ENCODE data around the gene CFAP20DC.

DNA sequence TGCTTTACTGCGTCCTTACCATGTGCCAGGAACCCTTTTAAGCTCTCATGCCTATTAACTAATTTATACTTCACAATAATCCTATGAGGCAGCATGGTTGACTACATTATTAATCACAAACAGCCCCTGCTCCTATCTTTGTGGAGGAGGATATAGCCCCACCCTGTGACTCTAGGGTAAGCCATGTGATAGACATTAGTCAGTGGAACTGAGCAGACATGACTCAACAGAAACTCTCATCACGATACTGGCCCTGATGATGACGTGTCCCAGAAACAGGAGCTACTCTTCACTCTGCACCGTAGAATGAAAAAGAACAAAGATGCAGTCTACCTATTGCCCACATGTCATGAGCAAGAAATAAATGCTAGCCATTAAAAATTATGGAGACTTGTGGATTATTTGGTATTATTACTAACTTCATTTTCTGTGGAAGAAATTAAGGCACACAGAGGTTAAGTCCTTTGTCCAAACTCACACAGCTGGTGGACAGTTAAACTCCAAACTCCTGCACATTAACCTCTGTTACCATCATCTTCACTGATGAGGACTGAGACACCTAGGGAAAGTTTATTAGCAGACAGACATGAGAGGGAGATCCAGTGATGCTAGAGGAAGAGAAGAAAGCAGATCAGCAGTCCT lies 51.2 kb downstream of the CFAP20DC start:
- TF ChIP-seq, protein P1, sequence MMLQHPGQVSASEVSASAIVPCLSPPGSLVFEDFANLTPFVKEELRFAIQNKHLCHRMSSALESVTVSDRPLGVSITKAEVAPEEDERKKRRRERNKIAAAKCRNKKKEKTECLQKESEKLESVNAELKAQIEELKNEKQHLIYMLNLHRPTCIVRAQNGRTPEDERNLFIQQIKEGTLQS (IDR thresholded peaks at IDR 0.05) = no peak
- TF ChIP-seq, protein P2, sequence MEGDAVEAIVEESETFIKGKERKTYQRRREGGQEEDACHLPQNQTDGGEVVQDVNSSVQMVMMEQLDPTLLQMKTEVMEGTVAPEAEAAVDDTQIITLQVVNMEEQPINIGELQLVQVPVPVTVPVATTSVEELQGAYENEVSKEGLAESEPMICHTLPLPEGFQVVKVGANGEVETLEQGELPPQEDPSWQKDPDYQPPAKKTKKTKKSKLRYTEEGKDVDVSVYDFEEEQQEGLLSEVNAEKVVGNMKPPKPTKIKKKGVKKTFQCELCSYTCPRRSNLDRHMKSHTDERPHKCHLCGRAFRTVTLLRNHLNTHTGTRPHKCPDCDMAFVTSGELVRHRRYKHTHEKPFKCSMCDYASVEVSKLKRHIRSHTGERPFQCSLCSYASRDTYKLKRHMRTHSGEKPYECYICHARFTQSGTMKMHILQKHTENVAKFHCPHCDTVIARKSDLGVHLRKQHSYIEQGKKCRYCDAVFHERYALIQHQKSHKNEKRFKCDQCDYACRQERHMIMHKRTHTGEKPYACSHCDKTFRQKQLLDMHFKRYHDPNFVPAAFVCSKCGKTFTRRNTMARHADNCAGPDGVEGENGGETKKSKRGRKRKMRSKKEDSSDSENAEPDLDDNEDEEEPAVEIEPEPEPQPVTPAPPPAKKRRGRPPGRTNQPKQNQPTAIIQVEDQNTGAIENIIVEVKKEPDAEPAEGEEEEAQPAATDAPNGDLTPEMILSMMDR (IDR thresholded peaks at IDR 0.05; ENCODE audit: low read depth, low read length, missing input control) = no peak
- TF ChIP-seq YY1 (IDR thresholded peaks at IDR 0.05) = no peak
- TF ChIP-seq, protein P3, sequence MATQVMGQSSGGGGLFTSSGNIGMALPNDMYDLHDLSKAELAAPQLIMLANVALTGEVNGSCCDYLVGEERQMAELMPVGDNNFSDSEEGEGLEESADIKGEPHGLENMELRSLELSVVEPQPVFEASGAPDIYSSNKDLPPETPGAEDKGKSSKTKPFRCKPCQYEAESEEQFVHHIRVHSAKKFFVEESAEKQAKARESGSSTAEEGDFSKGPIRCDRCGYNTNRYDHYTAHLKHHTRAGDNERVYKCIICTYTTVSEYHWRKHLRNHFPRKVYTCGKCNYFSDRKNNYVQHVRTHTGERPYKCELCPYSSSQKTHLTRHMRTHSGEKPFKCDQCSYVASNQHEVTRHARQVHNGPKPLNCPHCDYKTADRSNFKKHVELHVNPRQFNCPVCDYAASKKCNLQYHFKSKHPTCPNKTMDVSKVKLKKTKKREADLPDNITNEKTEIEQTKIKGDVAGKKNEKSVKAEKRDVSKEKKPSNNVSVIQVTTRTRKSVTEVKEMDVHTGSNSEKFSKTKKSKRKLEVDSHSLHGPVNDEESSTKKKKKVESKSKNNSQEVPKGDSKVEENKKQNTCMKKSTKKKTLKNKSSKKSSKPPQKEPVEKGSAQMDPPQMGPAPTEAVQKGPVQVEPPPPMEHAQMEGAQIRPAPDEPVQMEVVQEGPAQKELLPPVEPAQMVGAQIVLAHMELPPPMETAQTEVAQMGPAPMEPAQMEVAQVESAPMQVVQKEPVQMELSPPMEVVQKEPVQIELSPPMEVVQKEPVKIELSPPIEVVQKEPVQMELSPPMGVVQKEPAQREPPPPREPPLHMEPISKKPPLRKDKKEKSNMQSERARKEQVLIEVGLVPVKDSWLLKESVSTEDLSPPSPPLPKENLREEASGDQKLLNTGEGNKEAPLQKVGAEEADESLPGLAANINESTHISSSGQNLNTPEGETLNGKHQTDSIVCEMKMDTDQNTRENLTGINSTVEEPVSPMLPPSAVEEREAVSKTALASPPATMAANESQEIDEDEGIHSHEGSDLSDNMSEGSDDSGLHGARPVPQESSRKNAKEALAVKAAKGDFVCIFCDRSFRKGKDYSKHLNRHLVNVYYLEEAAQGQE (IDR thresholded peaks at IDR 0.05) = no peak
- no peak for TF ChIP-seq GABPA (IDR thresholded peaks at IDR 0.05 in 1 of 2, conservative IDR thresholded peaks at IDR 0.05 in 1 of 2)
- no peak for TF ChIP-seq SP1 (IDR thresholded peaks at IDR 0.05)
- TF ChIP-seq RAD21 (IDR thresholded peaks at IDR 0.05) = no peak
- TF ChIP-seq, protein P4, sequence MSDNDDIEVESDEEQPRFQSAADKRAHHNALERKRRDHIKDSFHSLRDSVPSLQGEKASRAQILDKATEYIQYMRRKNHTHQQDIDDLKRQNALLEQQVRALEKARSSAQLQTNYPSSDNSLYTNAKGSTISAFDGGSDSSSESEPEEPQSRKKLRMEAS (IDR thresholded peaks at IDR 0.05) = no peak
